ENCODE measurements around the gene IQCE.

DNA sequence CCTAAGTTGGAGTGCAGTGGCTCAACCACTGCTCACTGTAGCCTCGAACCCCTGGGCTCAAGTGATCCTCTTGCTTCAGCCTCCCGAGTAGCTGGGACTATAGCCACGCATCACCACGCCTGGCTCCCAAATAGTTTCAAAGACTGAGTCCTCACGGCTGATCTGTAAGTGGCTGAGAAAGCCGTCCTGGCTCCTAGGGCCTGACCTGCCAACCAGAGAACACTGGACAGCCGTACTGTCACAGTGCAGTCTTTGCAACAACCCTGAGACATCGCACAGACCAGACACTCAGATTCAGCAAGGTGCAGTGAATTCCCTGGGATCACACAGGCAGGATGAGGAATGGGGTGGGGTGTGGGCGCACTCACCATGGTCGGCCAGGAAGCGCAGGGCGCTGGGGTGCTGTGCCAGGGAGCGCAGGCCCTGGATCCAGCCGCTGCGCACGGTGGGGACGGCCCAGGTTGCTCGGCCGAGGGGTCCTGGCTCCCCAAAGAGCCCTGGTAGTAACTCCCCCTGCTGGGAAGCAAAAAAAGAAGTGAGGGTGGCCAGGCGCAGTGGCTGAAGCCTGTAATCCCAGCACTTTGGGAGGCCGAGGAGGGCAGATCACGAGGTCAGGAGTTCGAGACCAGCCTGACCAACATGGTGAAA is 14.1 kb upstream of the IQCE start:
- TF ChIP-seq, protein P1, sequence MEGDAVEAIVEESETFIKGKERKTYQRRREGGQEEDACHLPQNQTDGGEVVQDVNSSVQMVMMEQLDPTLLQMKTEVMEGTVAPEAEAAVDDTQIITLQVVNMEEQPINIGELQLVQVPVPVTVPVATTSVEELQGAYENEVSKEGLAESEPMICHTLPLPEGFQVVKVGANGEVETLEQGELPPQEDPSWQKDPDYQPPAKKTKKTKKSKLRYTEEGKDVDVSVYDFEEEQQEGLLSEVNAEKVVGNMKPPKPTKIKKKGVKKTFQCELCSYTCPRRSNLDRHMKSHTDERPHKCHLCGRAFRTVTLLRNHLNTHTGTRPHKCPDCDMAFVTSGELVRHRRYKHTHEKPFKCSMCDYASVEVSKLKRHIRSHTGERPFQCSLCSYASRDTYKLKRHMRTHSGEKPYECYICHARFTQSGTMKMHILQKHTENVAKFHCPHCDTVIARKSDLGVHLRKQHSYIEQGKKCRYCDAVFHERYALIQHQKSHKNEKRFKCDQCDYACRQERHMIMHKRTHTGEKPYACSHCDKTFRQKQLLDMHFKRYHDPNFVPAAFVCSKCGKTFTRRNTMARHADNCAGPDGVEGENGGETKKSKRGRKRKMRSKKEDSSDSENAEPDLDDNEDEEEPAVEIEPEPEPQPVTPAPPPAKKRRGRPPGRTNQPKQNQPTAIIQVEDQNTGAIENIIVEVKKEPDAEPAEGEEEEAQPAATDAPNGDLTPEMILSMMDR (IDR thresholded peaks at IDR 0.05) = no peak
- TF ChIP-seq POLR2A (IDR thresholded peaks at IDR 0.05) (no peak), EP300 (IDR thresholded peaks at IDR 0.05) (no peak)
